ENCODE measurements around the gene TP53I11.

The TP53I11 gene

GRCh38 chr11:44901120-44901633 lies 49.5 kb downstream of the TP53I11 start:
- ChIA-PET POLR2A (no interaction called here), CTCF (interaction anchor here (0.9 to 21.0 kb wide), 6 partner anchors 9 to 344 kb away, joined by 3 to 659 read pairs (median 5); no protein-coding TSS in a partner anchor)
- no peak for TF ChIP-seq CTCF (IDR thresholded peaks at IDR 0.05; ENCODE audit: insufficient read depth, low read length, missing control alignments)
- H3K4me3 ChIP-seq (ENCODE audit: low read depth, low read length), result no peak overlapping the region
- no peak for DNase-seq (ENCODE audit: low read depth, low spot score)

- DNase-seq (ENCODE audit: low read depth, low spot score), result no peak
- CTCF ChIA-PET, result interaction anchor here (0.8 to 21.0 kb wide), 4 partner anchors 11 to 278 kb away, joined by 3 to 659 read pairs (median 13); partner anchors contain the start of gene TSPAN18
- H3K4me3 ChIP-seq (ENCODE audit: low read depth, low read length), result no peak overlapping the region
- POLR2A ChIA-PET, result no interaction called here
- TF ChIP-seq CTCF (IDR thresholded peaks at IDR 0.05; ENCODE audit: insufficient read depth, low read length, missing control alignments), result no peak
These were observed 50.7 kb downstream of the TP53I11 start for GRCh38 chr11:44899959-44900358.

GRCh38 chr11:44893846-44894617 lies 56.7 kb downstream of the TP53I11 start:
- H3K4me3 ChIP-seq (ENCODE audit: low read depth, low read length), result no peak overlapping the region
- TF ChIP-seq CTCF (IDR thresholded peaks at IDR 0.05; ENCODE audit: insufficient read depth, low read length, missing control alignments), result peak; percentile 99
- no peak for DNase-seq (ENCODE audit: low read depth, low spot score)
- ChIA-PET POLR2A (no interaction called here), CTCF (interaction anchor here (0.7 to 7.0 kb wide), 55 partner anchors 8 to 336 kb away, joined by 3 to 112 read pairs (median 4); no protein-coding TSS in a partner anchor)

GRCh38 chr11:44893308-44893822 lies 57.3 kb downstream of the TP53I11 start:
- CTCF ChIA-PET, result interaction anchor here (0.7 to 7.0 kb wide), 33 partner anchors 8 to 335 kb away, joined by 3 to 112 read pairs (median 4); no protein-coding TSS in a partner anchor
- POLR2A ChIA-PET, result no interaction called here
- DNase-seq (ENCODE audit: low read depth, low spot score), result no peak
- TF ChIP-seq CTCF (IDR thresholded peaks at IDR 0.05; ENCODE audit: insufficient read depth, low read length, missing control alignments), result no peak
- no peak overlapping the region for H3K4me3 ChIP-seq (ENCODE audit: low read depth, low read length)

- H3K4me3 ChIP-seq (ENCODE audit: low read depth, low read length), result no peak overlapping the region
- no peak for DNase-seq (ENCODE audit: low read depth, low spot score)
- ChIA-PET POLR2A (no interaction called here), CTCF (interaction anchor here (0.7 to 7.0 kb wide), 30 partner anchors 7 to 335 kb away, joined by 3 to 112 read pairs (median 4); partner anchors contain the start of gene CD82)
- TF ChIP-seq CTCF (IDR thresholded peaks at IDR 0.05; ENCODE audit: insufficient read depth, low read length, missing control alignments), result no peak
These were observed 57.8 kb downstream of the TP53I11 start for GRCh38 chr11:44892843-44893242.

- ChIA-PET CTCF (interaction anchor here (0.9 to 2.8 kb wide), 5 partner anchors 9 to 272 kb away, joined by 3 to 9 read pairs (median 4); no protein-coding TSS in a partner anchor), POLR2A (no interaction called here)
- TF ChIP-seq CTCF (IDR thresholded peaks at IDR 0.05; ENCODE audit: insufficient read depth, low read length, missing control alignments), result no peak
- H3K4me3 ChIP-seq (ENCODE audit: low read depth, low read length), result no peak overlapping the region
- no peak for DNase-seq (ENCODE audit: low read depth, low spot score)
These were observed 61.4 kb downstream of the TP53I11 start for GRCh38 chr11:44889266-44889665.

All from AG04449 (cell line).